Mucosa of descending colon (tissue), 3 donors: ENCODE data around the gene FAM118A. TPM values are rescaled to one million over a fixed set of nuclear protein-coding genes. Genes with fewer than 3 reads are reported as not detected.
"Not testable (repeated sequence)": the region's sequence is repeated elsewhere in the genome, so short reads cannot be mapped to it uniquely, and the experiment has no call there.

Experiments
- ATAC-seq: fragments of 200-7000 bp; cut with Tn5 transposase; one replicate; pipeline ENCODE4 v1.9.1; 2020; ENCODE audit warnings: mild to moderate bottlenecking, moderate library complexity
- DNase-seq, 3 donors: peaks; one replicate each; pipeline ENCODE4 v3.0.0-alpha.2; 2020
- H3K36me3 ChIP-seq: fragments of 200-600 bp; one replicate; pipeline ENCODE4 v1.8.0; 2021; ENCODE audit warnings: low read depth, mild to moderate bottlenecking
- H3K4me1 ChIP-seq: fragments of 200-600 bp; one replicate; pipeline ENCODE4 v1.8.0; 2021; ENCODE audit warnings: low read depth, mild to moderate bottlenecking
- H3K4me3 ChIP-seq: fragments of 200-600 bp; one replicate; pipeline ENCODE4 v1.8.0; 2021; ENCODE audit warnings: mild to moderate bottlenecking
- H3K9me3 ChIP-seq: fragments of 200-600 bp; one replicate; pipeline ENCODE4 v1.8.0; 2021; ENCODE audit warnings: mild to moderate bottlenecking
- intact Hi-C, 2 donors: fragments of 100-400 bp; cut with DNase I in 1 of 2; cut with micrococcal nuclease in 1 of 2; formaldehyde crosslinking; loops; one replicate each; pipeline versions ENCODE4 v1.11.0 to v1.11.1; 2022; cut with DNase I, micrococcal nuclease
- total RNA-seq, 3 donors: library from RNA; stranded (reverse); fragmentation: NEBNext Ultra II Directional in 2 of 3; extraction: Animal tissue kit (Norgen Biotek cat#: 25700) in 2 of 3; gene quantifications; one replicate each; pipeline versions ENCODE4 v1.2.1 to v1.2.4, GENCODE V29; 2021 to 2023
- TF ChIP-seq, protein P1 (sequence below): fragments of 200-600 bp; IDR thresholded peaks from one replicate; pipeline ENCODE4 v1.8.0; 2022; ENCODE audit warnings: antibody characterized with exemption, mild to moderate bottlenecking
- donor health status: DM: no; HTN: no; CAD: no; lungs with moderate emphysema.
- donor health status: DM: no; HTN: no; CAD: no.
- donor health status: DM: no; HTN: yes; CAD: no.

FAM118A gene
- total RNA-seq, 3 donors from 2014 or later: 50.1 to 86.0 (median 55.1) TPM

DNA sequence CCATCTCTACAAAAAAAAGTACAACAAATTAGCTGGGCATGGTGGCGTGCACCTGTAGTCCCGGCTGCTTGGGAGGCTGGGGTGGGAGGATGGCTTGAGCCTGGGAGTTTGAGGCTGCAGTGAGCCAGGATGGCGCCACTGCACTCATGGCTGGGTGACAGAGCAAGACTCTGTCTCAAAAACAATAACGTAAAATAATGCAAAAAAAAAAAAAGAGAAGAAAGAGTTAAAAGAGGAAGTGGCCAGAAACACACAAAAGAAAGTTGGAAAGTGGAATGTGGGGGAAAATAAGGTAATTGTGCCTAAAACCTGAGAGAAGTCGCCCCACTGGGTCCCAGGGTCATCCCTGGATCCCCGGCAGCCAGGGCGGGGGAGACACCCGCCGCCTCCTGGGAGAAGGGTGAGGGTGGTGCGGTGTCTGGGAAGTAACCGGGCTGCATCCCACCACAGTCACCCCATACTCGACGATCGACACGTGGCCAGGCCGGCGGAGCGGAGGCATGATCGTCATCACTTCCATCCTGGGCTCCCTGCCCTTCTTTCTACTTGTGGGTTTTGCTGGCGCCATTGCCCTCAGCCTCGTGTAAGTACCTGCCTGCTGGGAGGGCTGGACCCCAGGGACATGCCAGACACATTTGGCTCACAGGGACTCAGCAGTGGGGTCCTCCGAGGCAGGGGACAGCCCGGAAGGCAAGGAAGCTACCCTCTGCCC, 16.8 kb upstream of the FAM118A start:
- Histone ChIP-seq H3K4me3 (no peak overlapping the region), H3K4me1 (peaks cover 5% of the 10 kb centered on the region), H3K36me3 (no peaks in the 10 kb centered on the region), H3K9me3 (no peaks in the 10 kb centered on the region)
- ATAC-seq (no peak), DNase-seq (no peak)
- TF ChIP-seq, protein P1, sequence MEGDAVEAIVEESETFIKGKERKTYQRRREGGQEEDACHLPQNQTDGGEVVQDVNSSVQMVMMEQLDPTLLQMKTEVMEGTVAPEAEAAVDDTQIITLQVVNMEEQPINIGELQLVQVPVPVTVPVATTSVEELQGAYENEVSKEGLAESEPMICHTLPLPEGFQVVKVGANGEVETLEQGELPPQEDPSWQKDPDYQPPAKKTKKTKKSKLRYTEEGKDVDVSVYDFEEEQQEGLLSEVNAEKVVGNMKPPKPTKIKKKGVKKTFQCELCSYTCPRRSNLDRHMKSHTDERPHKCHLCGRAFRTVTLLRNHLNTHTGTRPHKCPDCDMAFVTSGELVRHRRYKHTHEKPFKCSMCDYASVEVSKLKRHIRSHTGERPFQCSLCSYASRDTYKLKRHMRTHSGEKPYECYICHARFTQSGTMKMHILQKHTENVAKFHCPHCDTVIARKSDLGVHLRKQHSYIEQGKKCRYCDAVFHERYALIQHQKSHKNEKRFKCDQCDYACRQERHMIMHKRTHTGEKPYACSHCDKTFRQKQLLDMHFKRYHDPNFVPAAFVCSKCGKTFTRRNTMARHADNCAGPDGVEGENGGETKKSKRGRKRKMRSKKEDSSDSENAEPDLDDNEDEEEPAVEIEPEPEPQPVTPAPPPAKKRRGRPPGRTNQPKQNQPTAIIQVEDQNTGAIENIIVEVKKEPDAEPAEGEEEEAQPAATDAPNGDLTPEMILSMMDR: no peak
- intact Hi-C loops: no loop called here

DNA sequence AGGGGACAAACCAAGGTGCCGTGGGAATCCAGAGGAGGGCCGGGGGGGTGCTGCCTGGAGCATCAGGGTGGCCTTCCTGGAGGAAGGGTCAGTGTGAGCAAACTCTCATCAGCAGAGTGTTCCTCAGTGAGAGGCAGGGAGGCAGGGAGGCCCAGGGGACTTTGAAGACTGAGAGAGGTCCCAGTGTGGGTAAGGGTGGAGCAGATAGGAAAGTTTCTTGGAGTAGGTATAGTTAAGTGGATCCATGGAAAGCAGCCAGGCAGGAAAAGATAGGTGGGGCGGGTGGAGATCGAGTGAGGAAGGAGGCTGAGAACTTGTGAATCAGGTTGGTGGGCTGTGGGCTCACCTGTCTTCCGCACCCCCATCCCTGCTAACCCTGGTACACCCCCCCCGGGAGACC, 15.7 kb upstream of the FAM118A start:
- intact Hi-C loops: no loop called here
- peak; percentile 17 for ATAC-seq

DNA sequence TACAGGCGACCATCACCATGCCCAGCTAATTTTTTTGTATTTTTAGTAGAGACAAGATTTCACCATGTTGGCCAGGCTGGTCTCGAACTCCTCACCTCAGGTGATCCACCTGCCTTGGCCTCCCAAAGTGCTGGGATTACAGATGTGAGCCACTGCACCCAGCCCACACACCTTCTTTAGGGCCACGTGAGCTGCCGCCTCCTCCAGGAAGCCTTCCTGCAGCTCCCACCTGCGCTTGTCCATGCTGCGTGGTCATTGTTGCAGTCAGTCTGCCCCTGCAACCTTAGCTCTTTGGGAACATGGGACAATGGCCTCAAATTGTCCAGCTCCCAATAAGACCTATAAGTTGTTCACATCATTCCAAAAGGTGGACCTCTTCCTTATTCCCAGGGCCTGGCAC, 14.7 kb upstream of the FAM118A start:
- ATAC-seq, H3K4me1 ChIP-seq, intact Hi-C loops: not testable (repeated sequence)

More for the DNA sequence above, 15.7 kb upstream of the FAM118A start:
- Histone ChIP-seq H3K36me3 (no peaks in the 10 kb centered on the region), H3K9me3 (no peaks in the 10 kb centered on the region), H3K4me1 (peaks cover 5% of the 10 kb centered on the region), H3K4me3 (no peak overlapping the region)
- TF ChIP-seq, protein P1: no peak
- no peak for DNase-seq

DNA sequence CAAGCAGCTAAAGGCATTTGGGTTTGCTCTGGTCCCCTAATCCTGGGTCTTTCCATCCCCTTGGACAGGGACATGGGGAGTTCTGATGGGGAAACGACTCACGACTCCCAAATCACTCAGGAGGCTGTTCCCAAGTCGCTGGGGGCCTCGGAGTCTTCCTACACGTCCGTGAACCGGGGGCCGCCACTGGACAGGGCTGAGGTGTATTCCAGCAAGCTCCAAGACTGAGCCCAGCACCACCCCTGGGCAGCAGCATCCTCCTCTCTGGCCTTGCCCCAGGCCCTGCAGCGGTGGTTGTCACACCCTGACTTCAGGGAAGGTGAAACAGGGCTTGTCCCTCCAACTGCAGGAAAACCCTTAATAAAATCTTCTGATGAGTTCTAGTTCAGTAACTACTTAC, 14.2 kb upstream of the FAM118A start:
- H3K4me1 ChIP-seq: no peaks in the 10 kb centered on the region
- intact Hi-C loops: no loop called here
- H3K36me3 ChIP-seq: no peaks in the 10 kb centered on the region
- TF ChIP-seq, protein P1: no peak
- no peak for ATAC-seq
- DNase-seq: no peak
- H3K9me3 ChIP-seq: no peaks in the 10 kb centered on the region
- no peak overlapping the region for H3K4me3 ChIP-seq

More for the DNA sequence above, 14.7 kb upstream of the FAM118A start:
- not testable (repeated sequence) for H3K4me3 ChIP-seq, DNase-seq, H3K9me3 ChIP-seq, H3K36me3 ChIP-seq

DNA sequence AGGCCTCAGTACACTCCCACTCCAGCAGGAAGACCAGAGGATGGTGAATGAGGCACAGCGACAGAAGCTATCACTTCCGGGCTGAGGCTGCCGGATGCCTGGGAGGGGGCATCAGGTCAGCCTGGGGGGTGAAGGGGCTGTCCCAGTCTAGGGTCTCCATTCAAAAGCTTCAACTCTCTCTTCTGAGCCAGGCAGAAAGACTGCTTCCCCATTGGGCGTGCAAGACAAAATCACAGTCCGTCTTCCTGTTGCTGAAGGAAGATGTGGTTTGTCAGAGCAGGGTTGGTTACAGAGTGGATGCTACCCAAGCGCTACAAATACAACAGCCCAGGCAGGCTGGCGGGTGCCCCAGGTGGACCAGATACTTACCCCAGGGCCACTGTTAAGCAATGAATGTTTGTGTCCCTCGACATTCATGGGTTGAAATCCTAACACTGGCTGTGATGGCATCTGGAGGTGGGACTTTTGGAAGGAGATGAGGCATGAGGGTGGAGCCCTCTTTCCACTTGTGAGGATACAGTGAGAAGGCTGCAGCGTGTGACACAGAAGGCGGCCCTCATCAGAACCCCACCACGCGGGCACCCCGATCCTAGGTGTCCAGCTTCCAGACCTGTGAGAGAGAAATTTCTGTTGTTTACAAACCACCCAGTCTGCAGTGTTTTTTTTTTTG, 13.0 kb upstream of the FAM118A start:
- peak; percentile 56 for ATAC-seq
- intact Hi-C loops: no loop called here
- Histone ChIP-seq H3K4me3 (no peak overlapping the region), H3K9me3 (no peaks in the 10 kb centered on the region), H3K36me3 (no peaks in the 10 kb centered on the region), H3K4me1 (no peaks in the 10 kb centered on the region)
- TF ChIP-seq, protein P1: no peak
- DNase-seq: no peak

DNA sequence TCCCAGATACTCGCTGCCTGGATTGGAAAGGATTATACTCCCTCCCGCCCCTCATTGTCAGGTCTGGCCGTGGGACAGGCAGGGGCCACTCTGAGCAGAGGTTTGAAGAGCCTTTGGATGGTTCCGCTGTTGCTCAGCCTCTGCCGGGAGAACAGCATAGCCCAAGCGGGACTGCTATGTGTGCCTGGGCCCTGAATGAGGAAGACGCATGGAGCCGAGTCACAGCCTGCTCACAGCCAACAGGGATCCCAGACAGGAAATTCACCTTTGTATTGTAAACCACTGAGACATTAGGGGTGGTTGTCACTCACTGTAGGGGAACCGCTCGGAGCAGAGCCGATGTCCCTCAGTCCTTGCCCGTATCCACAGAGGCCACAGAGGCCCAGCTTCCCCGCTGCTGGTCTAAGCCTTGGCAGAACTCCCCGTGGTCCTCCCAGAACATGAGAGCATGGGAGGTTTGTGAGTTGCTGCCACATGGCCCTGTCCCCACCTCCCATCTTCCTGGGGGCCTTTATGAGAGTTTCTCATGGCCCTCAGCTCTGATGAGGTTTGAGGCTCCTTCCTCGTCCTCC, 10.7 kb upstream of the FAM118A start:
- TF ChIP-seq, protein P1: no peak
- H3K9me3 ChIP-seq: no peaks in the 10 kb centered on the region
- H3K4me1 ChIP-seq: peaks cover 2% of the 10 kb centered on the region
- no peak for ATAC-seq
- no peaks in the 10 kb centered on the region for H3K36me3 ChIP-seq
- intact Hi-C loops: no loop called here
- no peak overlapping the region for H3K4me3 ChIP-seq
- no peak for DNase-seq
